Retina (tissue), 1 donor: ENCODE measurements around the gene SPATS1.
"Not testable (repeated sequence)": the region's sequence is repeated elsewhere in the genome, so short reads cannot be mapped to it uniquely, and the experiment has no call there.

Experiments
- DNase-seq: peaks from one replicate; pipeline ENCODE4 v3.0.0-alpha.2; 2016

SPATS1 gene

DNA sequence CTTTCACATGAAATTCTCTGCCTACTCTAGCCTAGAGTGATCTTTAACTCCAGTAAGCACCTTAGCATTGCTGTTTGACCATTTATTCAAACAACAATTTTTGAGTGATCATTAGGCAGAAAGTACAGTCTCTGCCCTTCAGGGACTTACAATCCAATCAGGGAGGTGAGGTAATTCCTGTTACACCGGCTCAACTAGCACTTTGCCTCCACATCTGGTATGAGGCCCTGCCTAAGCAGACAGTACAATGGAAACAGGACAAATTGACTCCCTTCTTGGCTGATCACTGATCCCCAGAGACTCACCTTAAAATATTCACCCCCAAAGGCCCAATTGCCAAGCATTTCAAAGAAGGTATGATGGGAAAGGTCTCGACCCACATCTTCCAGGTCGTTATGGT is 30.7 kb upstream of the SPATS1 start:
- DNase-seq = no peak

GRCh38 chr6:44312901-44313788 is 29.3 kb upstream of the SPATS1 start, which contains the start of gene AARS2:
Gene AARS2 (minus strand): TSS chr6:44313347. CDS start chr6:44313323, 24 bp downstream.
- peak; percentile 95 for DNase-seq

GRCh38 chr6:44314657-44315056 is 27.8 kb upstream of the SPATS1 start:
- DNase-seq = not testable (repeated sequence)

DNA sequence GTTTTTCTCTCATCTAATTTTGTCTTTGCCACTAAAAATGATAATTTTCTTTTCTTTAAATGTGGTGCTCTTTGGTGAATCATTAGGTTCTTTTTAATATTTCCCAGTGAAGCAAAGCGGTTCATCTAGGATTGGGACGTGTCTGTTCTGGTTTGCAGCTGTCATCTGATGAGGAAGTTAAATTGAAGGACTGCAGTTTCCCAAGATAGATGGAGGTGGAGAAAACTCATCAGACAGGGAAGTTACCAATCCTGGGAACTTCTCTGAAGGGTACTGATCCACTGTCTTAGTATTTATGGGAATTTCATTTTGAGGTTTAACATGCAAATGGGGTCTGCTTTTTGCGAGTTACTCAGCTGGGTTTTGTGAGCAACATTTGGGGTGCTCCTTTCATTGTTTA is 26.9 kb upstream of the SPATS1 start:
- no peak for DNase-seq

DNA sequence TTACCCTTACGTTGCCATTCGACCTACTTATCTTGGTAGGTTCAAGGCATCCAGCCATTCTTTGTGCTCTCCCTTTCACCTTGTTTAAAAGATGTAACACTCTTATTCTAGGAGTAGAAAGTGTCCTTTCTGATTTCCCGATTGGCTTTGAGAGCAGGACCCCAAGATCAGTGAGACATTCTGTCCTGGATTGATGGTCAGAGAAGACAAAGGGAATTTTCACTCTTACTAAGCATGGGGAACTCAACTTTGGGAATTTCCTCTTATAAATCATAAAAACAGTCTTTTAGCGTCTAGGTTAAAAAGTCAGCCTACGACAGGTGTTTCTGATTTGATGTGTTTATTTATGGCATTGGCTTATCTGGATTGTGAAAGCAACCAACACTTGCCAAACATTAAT is 26.5 kb upstream of the SPATS1 start:
- DNase-seq = no peak

DNA sequence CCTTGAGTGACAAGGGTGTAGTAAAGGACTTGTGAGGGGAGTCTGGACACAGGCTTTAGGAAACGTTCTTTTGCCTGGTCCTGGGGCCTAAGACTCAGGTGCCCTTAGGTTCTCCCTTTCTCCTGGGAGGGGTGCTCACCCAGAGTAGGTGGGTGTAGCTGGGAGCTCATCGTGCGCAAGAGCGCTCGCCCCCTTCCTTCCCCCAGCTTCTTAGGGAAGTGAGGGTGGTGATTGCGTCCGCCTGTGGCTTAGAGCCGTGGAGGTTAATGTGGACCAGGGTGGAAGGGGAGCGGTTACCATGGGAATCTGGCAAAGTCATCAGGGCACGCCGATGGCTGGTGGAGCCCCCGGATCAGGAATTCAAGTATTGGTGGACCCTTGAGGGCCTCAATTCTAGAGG is 26.0 kb upstream of the SPATS1 start:
- no peak for DNase-seq

GRCh38 chr6:44317136-44317631 is 25.3 kb upstream of the SPATS1 start:
- DNase-seq = not testable (repeated sequence)

DNA sequence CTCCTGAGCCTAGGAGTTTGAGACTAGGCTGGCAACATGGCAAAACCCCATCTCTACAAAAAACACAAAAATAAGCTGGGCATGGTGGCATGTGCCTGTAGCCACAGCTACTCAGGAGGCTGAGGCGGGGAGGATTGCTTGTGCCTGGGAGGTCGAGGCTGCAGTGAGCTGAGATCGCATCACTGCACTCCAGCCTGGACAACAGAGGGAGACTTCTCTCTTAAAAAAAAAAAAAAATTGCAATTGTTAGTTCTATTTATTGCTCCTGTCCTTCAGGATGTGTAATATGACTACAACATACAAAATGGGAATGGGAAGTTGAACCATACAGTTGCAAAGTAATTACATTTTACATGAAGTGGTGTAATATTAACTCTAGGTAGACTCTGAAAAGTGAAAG is 21.2 kb upstream of the SPATS1 start:
- no peak for DNase-seq

DNA sequence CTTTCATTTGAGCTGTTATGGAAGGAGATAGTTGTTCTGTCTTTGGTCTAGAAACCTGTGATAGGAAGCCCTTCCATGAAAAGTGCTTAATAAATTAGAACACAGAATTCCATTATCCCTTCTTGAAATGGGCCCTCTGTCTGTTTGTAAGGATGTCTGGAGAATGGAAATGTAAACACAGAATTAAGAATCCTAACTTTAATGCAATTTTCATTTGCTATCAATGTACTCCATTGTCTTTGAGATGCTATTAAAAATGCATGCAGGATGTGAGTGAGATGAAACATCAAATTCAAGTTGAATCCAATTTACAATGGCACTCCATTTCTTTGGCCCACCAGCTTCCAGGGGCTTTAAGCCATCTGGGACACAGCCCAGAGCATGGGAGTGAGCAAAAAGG is 15.4 kb upstream of the SPATS1 start:
- DNase-seq = no peak

GRCh38 chr6:44327760-44328159 is 14.7 kb upstream of the SPATS1 start:
- no peak for DNase-seq

- DNase-seq = not testable (repeated sequence)
Measured at GRCh38 chr6:44328203-44328602, 14.2 kb upstream of the SPATS1 start.

DNA sequence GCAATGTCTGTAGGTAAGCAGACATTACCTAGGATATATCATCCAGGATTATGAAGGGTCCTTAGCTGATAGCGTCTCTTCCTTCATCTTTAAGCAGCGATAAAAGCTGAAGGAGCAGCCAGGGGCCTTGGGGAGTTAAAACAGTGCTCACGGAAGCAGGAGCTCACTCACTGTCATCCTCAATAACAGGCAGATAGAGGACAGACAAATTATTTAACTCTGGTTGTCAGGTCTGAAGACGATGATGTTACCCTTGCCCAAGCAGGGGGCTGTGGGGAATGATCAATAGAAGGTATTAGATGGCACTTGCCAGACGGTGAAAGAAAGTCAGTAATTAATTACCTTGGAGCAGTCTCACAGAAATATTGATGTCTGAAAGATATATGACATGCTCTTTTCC is 12.6 kb upstream of the SPATS1 start:
- no peak for DNase-seq

- DNase-seq = peak; percentile 41
Measured at GRCh38 chr6:44332585-44332984, 9.9 kb upstream of the SPATS1 start.

- no peak for DNase-seq
Measured at GRCh38 chr6:44333273-44333919, 9.1 kb upstream of the SPATS1 start.

DNA sequence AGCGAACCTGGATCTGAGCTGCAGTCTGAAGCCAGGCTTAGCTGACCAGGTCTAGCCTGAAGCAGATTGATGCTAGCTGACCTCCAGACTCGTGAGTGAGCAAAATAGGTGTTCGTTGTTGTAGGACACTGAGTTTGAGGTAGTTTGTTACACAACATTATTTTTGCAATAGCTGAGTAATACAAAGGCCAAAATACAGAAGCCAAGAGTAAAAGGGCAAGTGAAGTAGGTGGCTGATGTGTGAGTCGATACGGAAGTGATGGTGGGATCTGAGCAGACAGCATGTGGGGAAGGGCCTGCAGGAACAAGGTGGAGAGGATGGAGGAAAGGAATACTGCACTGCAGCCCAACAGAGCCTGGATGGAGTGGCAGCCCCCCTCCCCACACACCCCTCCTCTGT is 8.5 kb upstream of the SPATS1 start:
- no peak for DNase-seq

GRCh38 chr6:44335631-44336030 is 6.8 kb upstream of the SPATS1 start:
- no peak for DNase-seq

GRCh38 chr6:44338228-44339122 is 4.0 kb upstream of the SPATS1 start:
- DNase-seq = peak; percentile 87

- DNase-seq = no peak
Measured at GRCh38 chr6:44339301-44339700, 3.1 kb upstream of the SPATS1 start.

- DNase-seq = no peak
Measured at GRCh38 chr6:44339763-44340625, 2.5 kb upstream of the SPATS1 start.

DNA sequence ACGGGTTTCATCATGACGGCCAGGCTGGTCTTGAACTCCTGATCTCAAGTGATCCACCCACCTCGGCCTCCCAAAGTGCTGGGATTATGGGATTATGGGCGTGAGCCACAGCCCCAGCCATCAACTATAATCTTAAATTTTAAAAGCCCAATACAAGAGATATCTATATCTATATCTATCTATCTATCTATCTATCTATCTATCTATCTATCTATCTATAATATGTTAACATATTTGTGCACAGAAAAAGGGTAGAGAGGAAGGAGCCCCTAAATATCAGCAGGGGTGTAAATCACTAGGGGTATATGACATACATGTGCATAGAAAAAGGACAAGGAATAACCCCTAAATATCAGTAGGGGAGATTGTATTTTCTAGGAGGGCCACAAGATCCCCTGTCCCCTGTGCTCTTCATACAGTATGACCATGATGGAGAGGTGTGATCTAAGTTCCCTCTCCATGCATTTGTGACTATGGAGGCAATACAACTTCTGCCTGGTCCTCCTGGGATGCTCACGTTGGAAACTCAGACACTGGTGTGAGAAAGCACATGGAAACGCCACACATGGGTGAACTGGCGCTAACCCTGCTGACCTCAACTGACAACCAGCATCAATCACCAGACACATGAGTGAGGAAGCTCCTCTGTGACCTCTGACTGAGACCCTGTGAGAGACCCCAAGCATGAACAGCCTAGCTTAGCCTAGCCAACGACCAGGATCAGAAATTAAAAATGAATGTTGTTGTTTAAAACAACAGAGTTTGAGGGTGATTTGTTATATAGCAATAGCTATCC is 1.2 kb upstream of the SPATS1 start:
- DNase-seq = peak; percentile 78

DNA sequence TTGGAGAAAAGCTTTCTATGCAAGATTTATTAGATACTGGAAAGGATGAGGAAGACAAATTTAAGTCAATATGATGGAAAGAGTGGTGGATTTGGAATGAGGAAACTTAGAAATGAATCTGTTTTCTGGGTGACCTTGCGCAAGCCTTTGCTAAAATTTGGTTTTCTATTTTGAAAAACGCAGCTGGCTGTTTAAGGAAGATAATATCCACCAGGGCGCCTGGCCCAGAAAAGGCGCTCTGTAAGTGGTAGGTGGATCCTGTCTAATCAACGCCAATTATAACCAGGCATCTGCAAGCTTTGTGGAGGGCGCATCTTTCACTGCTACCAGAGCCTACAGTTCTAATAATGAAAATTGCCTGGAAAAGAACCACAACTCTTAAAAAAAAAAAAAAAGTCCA is 398 bp upstream of the SPATS1 start:
- DNase-seq = no peak
